Measurements from ENCODE around the gene GTPBP6.
"Not testable (repeated sequence)": the region's sequence is repeated elsewhere in the genome, so short reads cannot be mapped to it uniquely, and the experiment has no call there.

GTPBP6 gene

DNA sequence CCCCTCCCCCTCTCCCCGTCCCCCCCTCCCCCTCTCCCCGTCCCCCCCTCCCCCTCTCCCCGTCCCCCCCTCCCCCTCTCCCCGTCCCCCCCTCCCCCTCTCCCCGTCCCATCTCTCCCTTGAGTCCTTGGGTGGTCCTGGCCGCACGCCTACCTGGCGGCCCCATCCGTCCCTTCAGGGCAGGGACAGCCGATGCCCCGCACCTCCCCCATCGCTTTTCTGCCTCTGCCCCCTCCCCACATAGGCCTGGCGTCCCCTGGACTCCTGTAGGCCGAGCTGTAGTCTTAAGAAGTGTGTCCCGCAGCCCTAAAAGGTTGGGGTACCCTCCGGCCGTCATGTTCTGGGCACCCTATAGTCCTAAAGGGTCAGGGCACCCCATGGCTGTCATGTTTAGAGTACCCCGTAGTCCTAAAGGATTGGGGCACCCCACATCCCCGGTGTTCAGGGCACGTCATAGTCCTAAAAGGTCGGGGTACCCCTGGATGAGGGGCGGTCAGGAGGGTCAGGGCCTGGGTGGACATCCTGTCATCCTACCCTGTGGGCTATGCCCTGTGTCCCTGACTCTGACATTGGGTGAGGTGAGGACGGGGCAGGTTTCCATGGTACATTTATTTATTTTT is 10.8 kb upstream of the GTPBP6 start:
- no peaks in the 10 kb centered on the region for H3F3A ChIP-seq (ENCODE audit: insufficient read depth, low read length)
- H3K4me3 ChIP-seq (ENCODE audit: low read depth, low read length, poor library complexity, severe bottlenecking): no peak overlapping the region
- H3K27me3 ChIP-seq (ENCODE audit: insufficient read depth, low read length): no peaks in the 10 kb centered on the region
- H3K4me1 ChIP-seq (ENCODE audit: insufficient read depth, low read length, severe bottlenecking): peaks cover 4% of the 10 kb centered on the region
- no peaks in the 10 kb centered on the region for H3K79me2 ChIP-seq (ENCODE audit: insufficient read depth, low read length)
- H3K9me3 ChIP-seq (ENCODE audit: low read length): no peaks in the 10 kb centered on the region
- TF ChIP-seq, protein P1, sequence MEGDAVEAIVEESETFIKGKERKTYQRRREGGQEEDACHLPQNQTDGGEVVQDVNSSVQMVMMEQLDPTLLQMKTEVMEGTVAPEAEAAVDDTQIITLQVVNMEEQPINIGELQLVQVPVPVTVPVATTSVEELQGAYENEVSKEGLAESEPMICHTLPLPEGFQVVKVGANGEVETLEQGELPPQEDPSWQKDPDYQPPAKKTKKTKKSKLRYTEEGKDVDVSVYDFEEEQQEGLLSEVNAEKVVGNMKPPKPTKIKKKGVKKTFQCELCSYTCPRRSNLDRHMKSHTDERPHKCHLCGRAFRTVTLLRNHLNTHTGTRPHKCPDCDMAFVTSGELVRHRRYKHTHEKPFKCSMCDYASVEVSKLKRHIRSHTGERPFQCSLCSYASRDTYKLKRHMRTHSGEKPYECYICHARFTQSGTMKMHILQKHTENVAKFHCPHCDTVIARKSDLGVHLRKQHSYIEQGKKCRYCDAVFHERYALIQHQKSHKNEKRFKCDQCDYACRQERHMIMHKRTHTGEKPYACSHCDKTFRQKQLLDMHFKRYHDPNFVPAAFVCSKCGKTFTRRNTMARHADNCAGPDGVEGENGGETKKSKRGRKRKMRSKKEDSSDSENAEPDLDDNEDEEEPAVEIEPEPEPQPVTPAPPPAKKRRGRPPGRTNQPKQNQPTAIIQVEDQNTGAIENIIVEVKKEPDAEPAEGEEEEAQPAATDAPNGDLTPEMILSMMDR (IDR thresholded peaks at IDR 0.05; ENCODE audit: low read length): no peak
- no peak for TF ChIP-seq EZH2 (IDR thresholded peaks at IDR 0.05; ENCODE audit: borderline replicate concordance, low read length)
- H4K20me1 ChIP-seq (ENCODE audit: insufficient read depth, low read length): no peaks in the 10 kb centered on the region
- peaks cover 20% of the 10 kb centered on the region for H3K36me3 ChIP-seq (ENCODE audit: insufficient read depth, low read length)
- no peak overlapping the region for H3K9ac ChIP-seq (ENCODE audit: low read length)
- H2AFZ ChIP-seq (ENCODE audit: low read length): no peak overlapping the region
- H3K4me2 ChIP-seq (ENCODE audit: low read length): no peak overlapping the region
- no peaks in the 10 kb centered on the region for H3K9me2 ChIP-seq (ENCODE audit: low read depth, low read length)
- no peak overlapping the region for H3K27ac ChIP-seq (ENCODE audit: low read depth, low read length, poor library complexity, severe bottlenecking)

GRCh38 chrX:327660-328126 is 9.1 kb upstream of the GTPBP6 start:
- no peaks in the 10 kb centered on the region for H3K27me3 ChIP-seq (ENCODE audit: insufficient read depth, low read length)
- no peak for TF ChIP-seq EZH2 (IDR thresholded peaks at IDR 0.05; ENCODE audit: borderline replicate concordance, low read length)
- TF ChIP-seq, protein P1 (IDR thresholded peaks at IDR 0.05; ENCODE audit: low read length): no peak
- no peak overlapping the region for H3K9ac ChIP-seq (ENCODE audit: low read length)
- H4K20me1 ChIP-seq (ENCODE audit: insufficient read depth, low read length): no peaks in the 10 kb centered on the region
- no peak overlapping the region for H3K4me3 ChIP-seq (ENCODE audit: low read depth, low read length, poor library complexity, severe bottlenecking)
- peaks cover 4% of the 10 kb centered on the region for H3K4me1 ChIP-seq (ENCODE audit: insufficient read depth, low read length, severe bottlenecking)
- H3F3A ChIP-seq (ENCODE audit: insufficient read depth, low read length): peaks cover 5% of the 10 kb centered on the region; the same call in 1 of the 2 replicates
- peaks cover 3% of the 10 kb centered on the region for H3K36me3 ChIP-seq (ENCODE audit: insufficient read depth, low read length)
- H3K79me2 ChIP-seq (ENCODE audit: insufficient read depth, low read length): no peaks in the 10 kb centered on the region
- H3K27ac ChIP-seq (ENCODE audit: low read depth, low read length, poor library complexity, severe bottlenecking): no peak overlapping the region
- H3K9me3 ChIP-seq (ENCODE audit: low read length): no peaks in the 10 kb centered on the region
- no peak overlapping the region for H2AFZ ChIP-seq (ENCODE audit: low read length)
- no peaks in the 10 kb centered on the region for H3K9me2 ChIP-seq (ENCODE audit: low read depth, low read length)
- H3K4me2 ChIP-seq (ENCODE audit: low read length): no peak overlapping the region

GRCh38 chrX:324664-325063 is 6.1 kb upstream of the GTPBP6 start:
- TF ChIP-seq, protein P1 (IDR thresholded peaks at IDR 0.05; ENCODE audit: low read length): peak; percentile 10; the same call in 1 of the 2 replicates
- H3K9me2 ChIP-seq (ENCODE audit: low read depth, low read length); H3K27ac ChIP-seq (ENCODE audit: low read depth, low read length, poor library complexity, severe bottlenecking); H4K20me1 ChIP-seq (ENCODE audit: insufficient read depth, low read length); H3K4me2 ChIP-seq (ENCODE audit: low read length); H3K36me3 ChIP-seq (ENCODE audit: insufficient read depth, low read length); H2AFZ ChIP-seq (ENCODE audit: low read length); H3K79me2 ChIP-seq (ENCODE audit: insufficient read depth, low read length); H3K27me3 ChIP-seq (ENCODE audit: insufficient read depth, low read length); H3K4me3 ChIP-seq (ENCODE audit: low read depth, low read length, poor library complexity, severe bottlenecking); H3K9ac ChIP-seq (ENCODE audit: low read length); H3K9me3 ChIP-seq (ENCODE audit: low read length); H3F3A ChIP-seq (ENCODE audit: insufficient read depth, low read length): not testable (repeated sequence)
- H3K4me1 ChIP-seq (ENCODE audit: insufficient read depth, low read length, severe bottlenecking): peaks cover 12% of the 10 kb centered on the region

Measured in OCI-LY1 (cell line).